8988T (cell line): ENCODE data around the gene TIPRL.
"Not testable (repeated sequence)": the region's sequence is repeated elsewhere in the genome, so short reads cannot be mapped to it uniquely, and the experiment has no call there.

Experiments used
- DNase-seq: peaks from one replicate; pipeline ENCODE4 v3.0.0; 2011

Gene TIPRL

GRCh38 chr1:168178638-168179437 lies at the start of gene TIPRL:
Gene TIPRL (plus strand): TSS chr1:168178962. CDS start chr1:168179078, 116 bp downstream.
- peak; percentile 59 for DNase-seq

DNA sequence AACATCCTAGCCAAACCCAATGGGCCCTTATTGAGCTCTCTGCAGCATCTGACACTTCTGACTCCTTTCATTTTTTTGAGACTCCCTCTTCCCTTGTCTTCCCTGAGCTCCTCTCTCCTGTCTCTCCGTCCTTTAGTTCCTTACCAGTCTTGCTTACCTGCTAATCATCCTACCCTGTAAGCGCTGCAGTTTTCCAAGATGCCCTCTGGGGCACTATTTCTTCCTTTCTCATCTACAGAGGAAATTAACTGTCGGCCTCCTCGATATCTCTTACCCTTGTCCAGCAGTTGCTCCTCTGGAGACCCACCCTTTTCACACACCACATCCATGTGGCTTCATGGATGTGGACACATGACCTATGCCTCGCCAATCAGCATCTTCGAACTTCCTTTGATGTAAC lies 48.8 kb upstream of the TIPRL start:
- no peak for DNase-seq

DNA sequence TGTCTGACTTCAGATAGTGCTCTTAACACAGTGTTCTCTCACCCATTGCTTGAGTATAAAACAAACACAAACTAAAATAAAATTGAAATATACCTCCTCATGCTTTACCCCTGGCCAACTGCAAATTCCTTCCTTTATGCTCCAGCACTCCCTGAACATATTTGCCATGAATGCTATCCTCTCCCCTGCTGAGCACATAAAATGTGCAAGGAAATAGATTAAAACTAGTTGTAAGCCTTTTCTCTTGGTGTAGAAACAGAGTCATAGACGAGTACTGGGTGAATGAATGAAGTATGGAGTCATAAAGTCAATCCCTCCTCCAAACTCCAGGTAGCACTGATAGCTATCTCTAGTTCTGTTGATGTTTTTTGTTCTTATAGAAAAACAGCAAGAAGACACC lies 44.6 kb upstream of the TIPRL start:
- DNase-seq, result no peak

GRCh38 chr1:168134642-168135041 lies 44.1 kb upstream of the TIPRL start:
- no peak for DNase-seq

DNA sequence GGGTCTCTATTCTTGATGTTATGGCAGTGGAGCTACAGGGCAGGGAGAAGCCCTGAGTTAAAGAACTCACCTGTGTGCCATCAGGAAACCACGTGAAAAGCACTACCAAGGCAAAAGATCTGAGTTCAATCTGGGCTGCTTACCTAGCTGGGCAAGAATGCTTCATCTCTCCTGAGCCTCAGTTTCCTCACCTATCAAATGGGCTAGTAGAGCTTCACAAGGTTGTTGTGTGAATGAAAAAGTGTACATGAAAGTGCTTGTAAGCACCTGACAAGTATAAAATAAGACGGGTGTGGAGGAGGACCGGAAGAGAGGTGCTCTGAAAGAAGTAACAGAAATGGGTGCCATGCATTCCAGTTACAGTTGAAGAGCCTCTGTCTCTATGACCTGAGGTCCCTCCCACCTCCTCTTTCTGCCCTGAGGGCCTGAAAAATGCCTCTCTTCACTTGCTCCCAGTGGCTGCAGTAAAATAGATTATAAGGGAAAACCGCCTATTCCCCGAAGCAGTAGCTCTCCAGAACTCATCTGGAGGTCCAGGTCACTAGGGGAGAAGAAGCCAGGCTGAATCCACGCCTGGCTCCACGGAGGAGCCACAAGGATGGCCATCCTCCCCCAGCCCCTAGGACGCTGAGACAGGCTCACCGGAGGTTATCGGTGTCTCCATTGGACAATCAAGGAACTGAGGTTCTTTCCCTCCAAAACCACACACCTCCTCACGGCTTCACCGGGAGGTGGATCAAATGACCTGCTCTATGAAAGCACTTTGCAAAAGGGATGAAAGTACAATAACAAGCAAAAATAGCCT lies 43.4 kb upstream of the TIPRL start:
- no peak for DNase-seq

DNA sequence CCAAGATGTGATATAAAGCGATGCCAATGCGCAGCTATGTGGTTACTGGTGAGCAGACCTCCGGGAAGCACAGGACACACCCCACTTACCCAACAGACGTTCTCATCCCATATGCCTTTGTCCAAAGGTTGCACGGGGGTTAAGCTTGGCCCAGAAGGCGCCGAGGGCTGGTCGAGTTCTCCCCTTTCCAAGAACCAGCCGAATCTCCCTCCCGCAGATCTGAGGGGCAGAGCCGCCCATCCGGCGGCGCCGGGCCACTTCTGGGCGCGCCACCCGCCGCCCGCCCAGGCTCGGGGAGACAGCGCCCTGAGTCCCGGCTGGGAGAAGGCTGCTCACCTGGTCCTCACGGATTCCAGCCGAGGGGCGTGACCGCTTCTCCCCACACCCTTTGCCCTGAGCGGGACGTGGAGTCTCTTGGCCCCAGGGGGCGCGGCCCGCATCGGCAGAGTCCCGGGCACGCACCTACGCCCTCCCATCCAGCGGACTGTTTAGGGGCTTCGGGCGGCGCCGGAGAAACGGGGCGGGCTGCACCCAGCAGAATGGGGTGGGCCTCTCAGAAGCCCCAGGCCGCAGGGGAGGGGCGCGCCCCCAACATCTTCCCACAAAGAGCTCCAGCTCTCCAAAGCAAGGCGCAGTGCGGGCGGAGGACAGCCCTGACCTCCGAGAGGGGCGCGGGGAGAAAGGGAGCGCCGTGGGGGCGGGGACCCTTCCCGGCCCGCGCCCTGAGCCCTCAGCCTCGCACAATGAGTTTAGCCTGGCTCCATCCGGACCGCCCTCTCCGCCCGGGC lies 42.6 kb upstream of the TIPRL start:
- peak; percentile 34 for DNase-seq

GRCh38 chr1:168136709-168137514 lies 41.9 kb upstream of the TIPRL start, which contains the start of gene GPR161:
Gene GPR161 (minus strand): TSS chr1:168136930. CDS start chr1:168104850, 32,080 bp downstream.
- DNase-seq, result peak; percentile 25

DNA sequence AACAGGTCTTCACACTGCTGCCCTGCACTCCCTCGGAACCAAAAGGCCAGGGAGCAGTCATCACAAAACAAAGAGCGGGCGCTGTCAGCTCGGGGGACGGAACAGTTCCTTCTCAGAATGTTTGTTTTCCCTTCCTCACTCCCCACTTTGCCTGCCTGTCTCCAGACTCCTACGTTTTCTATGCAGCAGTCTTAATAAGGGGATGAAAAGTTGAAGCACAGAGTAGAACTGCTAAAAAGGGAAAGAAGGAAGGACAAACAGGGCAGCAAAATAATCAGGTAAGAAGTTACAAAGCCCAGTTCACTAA lies 41.3 kb upstream of the TIPRL start:
- DNase-seq, result no peak

GRCh38 chr1:168138134-168138533 lies 40.6 kb upstream of the TIPRL start:
- DNase-seq, result no peak

- DNase-seq, result no peak
Measured at GRCh38 chr1:168139070-168139469, 39.7 kb upstream of the TIPRL start.

- DNase-seq, result no peak
Measured at GRCh38 chr1:168141871-168142385, 36.8 kb upstream of the TIPRL start.

DNA sequence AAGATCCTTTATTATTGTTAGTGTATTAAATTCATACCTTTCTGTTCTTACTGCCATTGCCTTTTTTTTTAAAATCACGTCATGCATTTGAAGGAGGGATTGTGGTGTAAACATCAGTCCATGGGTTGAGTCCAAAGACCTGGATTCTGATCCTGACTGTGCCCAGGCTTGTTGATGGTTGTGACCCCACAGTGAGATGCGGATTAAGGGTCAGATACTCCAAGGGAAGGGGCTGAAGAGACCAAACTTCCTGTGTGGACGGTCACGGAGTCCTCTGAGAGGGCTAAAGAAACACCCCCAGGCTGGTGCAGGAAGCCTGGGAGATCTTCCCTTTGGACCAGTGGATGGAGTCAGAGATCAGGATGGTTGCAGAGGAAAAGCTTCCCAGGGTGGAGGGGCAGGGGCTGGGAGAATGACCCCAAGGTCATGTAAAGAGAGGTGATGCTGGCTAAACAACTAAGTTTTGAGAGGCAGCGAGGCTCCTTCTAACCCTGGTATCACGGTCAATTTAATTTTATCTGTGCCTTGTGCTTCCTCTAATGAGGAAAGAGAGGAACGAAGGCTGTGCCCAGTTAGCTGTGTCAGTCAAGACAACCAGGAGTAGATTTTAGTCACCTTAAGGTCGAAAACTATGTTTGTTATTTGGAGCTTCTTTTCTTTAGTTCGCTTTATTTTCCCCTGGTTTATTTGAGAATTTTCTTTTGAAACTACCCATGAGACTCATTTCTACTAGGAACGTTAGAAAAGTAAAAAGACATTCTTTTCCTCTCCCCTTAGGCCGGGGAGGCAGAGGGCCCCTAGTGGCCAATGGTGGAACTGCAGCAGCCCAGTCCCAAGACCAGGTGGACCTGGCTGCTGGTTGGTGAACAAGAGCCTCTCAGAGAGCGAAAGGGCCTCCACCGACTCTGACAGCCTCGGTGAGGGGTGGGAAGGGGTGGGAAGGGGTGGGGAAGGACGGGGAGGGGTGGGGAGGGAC lies 33.3 kb upstream of the TIPRL start:
- peak; percentile 75 for DNase-seq

GRCh38 chr1:168146160-168146539 lies 32.6 kb upstream of the TIPRL start:
- DNase-seq, result no peak

DNA sequence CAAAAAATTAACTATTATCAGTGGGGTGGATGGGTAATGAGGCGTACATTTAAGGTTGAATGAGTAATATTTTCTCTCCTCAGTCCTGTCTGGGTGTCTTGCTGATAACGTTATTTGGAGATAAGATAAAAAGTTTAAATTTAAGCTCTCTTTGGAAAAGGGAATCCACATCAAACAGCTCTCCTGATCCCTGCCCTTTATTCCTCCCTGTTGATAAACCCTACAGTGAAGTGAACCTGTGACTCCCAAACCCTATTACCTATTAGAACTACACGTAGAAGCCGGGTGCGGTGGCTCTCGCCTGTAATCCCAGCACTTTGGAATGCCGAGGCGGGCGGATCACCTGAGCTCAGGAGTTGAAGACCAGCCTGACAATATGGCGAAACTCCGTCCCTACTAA lies 32.1 kb upstream of the TIPRL start:
- no peak for DNase-seq

DNA sequence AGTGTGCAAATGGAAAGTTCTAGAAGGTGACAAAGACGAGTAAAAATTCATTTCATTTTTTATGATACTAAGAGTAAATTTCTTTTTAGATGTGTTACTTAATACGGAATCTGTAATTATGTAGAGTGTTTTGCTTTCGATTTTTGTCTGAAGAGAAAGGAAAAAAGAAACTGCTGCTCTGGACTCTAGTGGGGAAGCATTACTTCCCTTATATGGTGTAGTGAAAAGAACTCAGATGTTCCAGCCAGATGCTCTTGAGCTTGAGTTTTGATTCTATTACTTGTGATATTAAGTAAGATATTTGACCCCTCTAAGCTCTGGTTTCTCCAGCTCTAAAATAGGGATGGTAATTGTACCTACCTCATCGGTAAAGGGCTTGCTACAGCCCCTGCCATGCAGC lies 29.8 kb upstream of the TIPRL start:
- no peak for DNase-seq

- no peak for DNase-seq
Measured at GRCh38 chr1:168150283-168150682, 28.5 kb upstream of the TIPRL start.

DNA sequence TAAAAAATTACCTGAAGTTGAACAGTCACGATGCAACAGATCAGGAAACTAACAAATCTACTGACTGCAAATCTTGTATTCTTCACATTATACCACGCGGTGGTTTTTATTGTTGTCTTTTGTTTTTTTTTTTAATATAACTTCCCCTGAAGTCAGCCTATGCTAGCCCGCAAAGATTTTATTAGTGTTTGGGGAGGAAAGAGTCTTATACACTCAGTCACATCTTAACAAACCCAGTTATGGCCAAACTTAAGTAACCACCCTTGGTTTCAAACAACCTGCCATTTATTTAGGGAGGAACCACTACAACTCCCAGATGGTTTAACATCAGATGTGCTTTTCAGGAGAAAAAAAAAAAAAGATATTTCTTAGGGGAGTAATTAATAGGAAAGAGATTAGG lies 26.8 kb upstream of the TIPRL start:
- no peak for DNase-seq

GRCh38 chr1:168154707-168155106 lies 24.1 kb upstream of the TIPRL start:
- DNase-seq, result not testable (repeated sequence)

DNA sequence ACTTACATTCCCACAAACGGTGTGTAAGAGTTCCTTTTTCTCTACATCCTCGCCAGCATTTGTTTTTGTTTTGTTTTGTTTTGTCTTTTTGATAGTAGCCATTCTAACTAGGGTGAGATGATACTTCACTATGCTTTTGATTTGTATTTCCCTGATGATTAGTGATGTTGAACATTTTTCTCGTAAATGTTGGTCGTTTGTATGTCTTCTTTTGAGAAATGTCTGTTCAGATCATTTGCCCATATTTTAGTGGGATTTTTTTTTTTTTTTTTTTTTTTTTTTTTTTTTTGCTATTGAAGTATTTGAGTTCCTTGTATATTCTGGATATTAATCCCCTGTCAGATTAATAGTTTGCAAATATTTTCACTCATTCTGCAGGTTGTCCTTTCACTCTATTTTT lies 22.9 kb upstream of the TIPRL start:
- no peak for DNase-seq

GRCh38 chr1:168157638-168158037 lies 21.1 kb upstream of the TIPRL start:
- DNase-seq, result no peak

DNA sequence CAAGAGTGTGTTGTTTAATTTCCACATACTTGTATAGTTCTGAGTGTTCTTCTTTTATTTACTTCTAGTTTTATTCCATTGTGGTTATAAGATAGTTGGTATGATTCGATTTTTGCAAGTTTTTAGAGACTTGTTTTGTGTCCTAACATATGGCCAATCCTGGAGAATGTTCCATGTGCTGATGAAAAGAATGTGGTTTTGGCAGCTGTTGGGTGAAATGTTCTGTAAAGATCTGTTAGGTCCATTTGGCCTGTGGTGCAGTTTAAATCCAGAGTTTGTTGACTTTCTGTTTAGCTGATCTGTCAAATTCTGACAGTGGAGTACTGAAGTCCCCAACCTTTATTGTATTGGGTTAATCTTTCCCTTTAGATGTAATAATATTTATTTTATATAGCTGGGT lies 19.5 kb upstream of the TIPRL start:
- DNase-seq, result no peak
